Left lung (tissue), 10 donors: ENCODE results near the gene ROBO2. TPM values are rescaled to one million over a fixed set of nuclear protein-coding genes. Genes with fewer than 3 reads are reported as not detected.

ENCODE experiments used
- ATAC-seq: fragments of 200-7000 bp; cut with Tn5 transposase; one replicate; pipeline ENCODE4 v1.9.1; 2020; ENCODE audit warnings: moderate library complexity
- DNase-seq, 4 donors: peaks; one replicate each; pipeline ENCODE4 v3.0.0-alpha.2; 2013 to 2020
- H3K27ac ChIP-seq, 2 donors: fragments of 200-600 bp; sonication (generic) in 1 of 2; one replicate each; pipeline versions ENCODE4 v1.5.0 to v1.8.0; 2020 to 2021
- H3K27me3 ChIP-seq, 2 donors: fragments of 200-600 bp; sonication (generic) in 1 of 2; one replicate each; pipeline versions ENCODE4 v1.5.0 to v1.8.0; 2020 to 2021
- H3K36me3 ChIP-seq, 2 donors: fragments of 200-600 bp; sonication (generic) in 1 of 2; one replicate each; pipeline versions ENCODE4 v1.5.0 to v1.8.0; 2020 to 2021
- H3K4me1 ChIP-seq, 2 donors: fragments of 200-600 bp; one replicate each; pipeline ENCODE4 v1.8.0; 2021
- H3K4me3 ChIP-seq, 2 donors: fragments of 200-600 bp; sonication (generic) in 1 of 2; one replicate each; pipeline versions ENCODE4 v1.5.0 to v1.8.0; 2020 to 2021; ENCODE audit warnings: mild to moderate bottlenecking in 1 of 2
- H3K9me3 ChIP-seq, 2 donors: fragments of 200-600 bp; sonication (generic) in 1 of 2; one replicate each; pipeline versions ENCODE4 v1.5.0 to v1.8.0; 2020 to 2021
- CTCF ChIP-seq, 2 donors: fragments of 200-600 bp; sonication (generic) in 1 of 2; IDR thresholded peaks; one replicate each; pipeline versions ENCODE4 v1.5.0 to v1.8.0; 2021; ENCODE audit warnings: antibody characterized with exemption in 2 of 2
- intact Hi-C, 2 donors: fragments of 100-400 bp; cut with DNase I; formaldehyde crosslinking; loops; one replicate each; pipeline versions ENCODE4 v1.11.2 to v1.14.2; 2022
- polyA plus RNA-seq, 6 donors: library from polyadenylated mRNA; unstranded; fragments of 120-200 nt; gene quantifications; one replicate each; pipeline ENCODE4 v1.2.1, GENCODE V29; 2013; ENCODE audit not compliant: insufficient read length in 6 of 6
- total RNA-seq, 2 donors: library from RNA; stranded (reverse); fragmentation: NEBNext Ultra II Directional; extraction: Animal tissue kit (Norgen Biotek cat#: 25700); gene quantifications; one replicate each; pipeline ENCODE4 v1.2.1, GENCODE V29; 2021
- donor health status: DM: no; HTN: yes; CAD: no.
- donor health status: DM: no; HTN: no; CAD: no.

Gene ROBO2
- total and polyA plus RNA-seq, 8 donors, result 4.9 to 66.2 (median 51.1) TPM

- Histone ChIP-seq H3K27me3 (no peaks in the 10 kb centered on the region), H3K9me3 (no peaks in the 10 kb centered on the region), H3K4me3 (no peak overlapping the region), H3K27ac (no peak overlapping the region), H3K36me3 (no peaks in the 10 kb centered on the region), H3K4me1 (no peaks in the 10 kb centered on the region)
- DNase-seq (no peak), ATAC-seq (no peak)
- TF ChIP-seq CTCF (IDR thresholded peaks at IDR 0.05), result no peak
- intact Hi-C loops, result no loop called here
Observed at GRCh38 chr3:77648214-77648613, 608.3 kb downstream of the ROBO2 start.

GRCh38 chr3:77648664-77649063 is 608.8 kb downstream of the ROBO2 start:
- Histone ChIP-seq H3K9me3 (no peaks in the 10 kb centered on the region), H3K4me1 (no peaks in the 10 kb centered on the region), H3K27ac (no peak overlapping the region), H3K36me3 (no peaks in the 10 kb centered on the region), H3K27me3 (no peaks in the 10 kb centered on the region), H3K4me3 (no peak overlapping the region)
- DNase-seq (no peak), ATAC-seq (no peak)
- TF ChIP-seq CTCF (IDR thresholded peaks at IDR 0.05), result no peak
- intact Hi-C loops, result no loop called here

- no peak for ATAC-seq
- no peaks in the 10 kb centered on the region for H3K9me3 ChIP-seq
- intact Hi-C loops, result no loop called here
- H3K4me1 ChIP-seq, result no peaks in the 10 kb centered on the region
- TF ChIP-seq CTCF (IDR thresholded peaks at IDR 0.05), result no peak
- DNase-seq, result no peak
- H3K4me3 ChIP-seq, result no peak overlapping the region
- no peaks in the 10 kb centered on the region for H3K27me3 ChIP-seq
- H3K36me3 ChIP-seq, result no peaks in the 10 kb centered on the region
- H3K27ac ChIP-seq, result no peak overlapping the region
Observed at GRCh38 chr3:77652624-77653023, 612.7 kb downstream of the ROBO2 start.

GRCh38 chr3:77655396-77655795 is 615.5 kb downstream of the ROBO2 start:
- Histone ChIP-seq H3K9me3 (peaks cover 0 to under 1% of the 10 kb centered on the region in 2 donors), H3K27me3 (no peaks in the 10 kb centered on the region), H3K27ac (no peak overlapping the region), H3K4me1 (no peaks in the 10 kb centered on the region), H3K36me3 (no peaks in the 10 kb centered on the region), H3K4me3 (no peak overlapping the region)
- TF ChIP-seq CTCF (IDR thresholded peaks at IDR 0.05), result no peak
- DNase-seq (no peak), ATAC-seq (no peak)
- intact Hi-C loops, result no loop called here

GRCh38 chr3:77660718-77661117 is 620.8 kb downstream of the ROBO2 start:
- Histone ChIP-seq H3K9me3 (peaks cover 0 to 12% of the 10 kb centered on the region in 2 donors), H3K4me3 (no peak overlapping the region), H3K27me3 (no peaks in the 10 kb centered on the region), H3K36me3 (no peaks in the 10 kb centered on the region), H3K27ac (no peak overlapping the region), H3K4me1 (no peaks in the 10 kb centered on the region)
- no peak for ATAC-seq
- TF ChIP-seq CTCF (IDR thresholded peaks at IDR 0.05), result no peak
- DNase-seq, result no peak
- intact Hi-C loops, result no loop called here
